GM12878 (cell line): ENCODE results near the gene MPP1. TPM values are rescaled to one million over a fixed set of nuclear protein-coding genes. Genes with fewer than 3 reads are reported as not detected.

Source experiments
- ATAC-seq: fragments of 200-7000 bp; cut with Tn5 transposase; 3 replicates; pipeline ENCODE4 v1.9.1; 2020; ENCODE audit warnings: mild to moderate bottlenecking, moderate library complexity
- BruUV-seq: library from RNA; stranded (reverse); fragments of 400-500 nt; replicated peaks from 2 replicates; lab custom pipeline; 2021; lab: Mats Ljungman, UMichigan
- CTCF ChIA-PET: fragments of 300-600 bp; sonication (Branson Sonifier 250); formaldehyde crosslinking; extraction: SDS; loops from one replicate; lab custom pipeline; 2021; ENCODE audit warnings: inconsistent platforms; lab: Yijun Ruan, JAX
- POLR2A ChIA-PET: fragments of 350-600 bp; formaldehyde crosslinking; extraction: SDS; loops from one replicate; lab custom pipeline; 2021; ENCODE audit warnings: inconsistent platforms; lab: Charles Lee
- RAD21 ChIA-PET: fragments of 300-600 bp; sonication (Branson Sonifier 250); formaldehyde crosslinking; loops from one replicate; lab custom pipeline; 2023; ENCODE audit warnings: antibody characterized with exemption; ENCODE audit not compliant: unreplicated experiment; lab: Charles Lee
- SMC1A ChIA-PET: fragments of 300-600 bp; sonication (Branson Sonifier 250); formaldehyde crosslinking; loops from one replicate; lab custom pipeline; 2023; ENCODE audit not compliant: unreplicated experiment, uncharacterized antibody; lab: Charles Lee
- DNase-seq: peaks from one replicate; pipeline ENCODE4 v3.0.0-alpha.2; 2011; ENCODE audit warnings: low read depth, low spot score
- FAIRE-seq: peaks from 3 replicates; lab custom pipeline; 2011; peaks lifted over from hg19 to GRCh38; lab: Jason Lieb, UNC
- H2AFZ ChIP-seq: 2 replicates; pipeline ENCODE4 v1.6.0; 2011; ENCODE audit warnings: low read depth, low read length, control low read depth; ENCODE audit not compliant: control insufficient read depth
- H3K27ac ChIP-seq: 2 replicates; pipeline ENCODE4 v1.5.1; 2011; ENCODE audit warnings: control low read depth; ENCODE audit not compliant: control insufficient read depth, insufficient read depth
- H3K27me3 ChIP-seq, 2 experiments: replicated peaks in 1 of 2; 2 replicates each; pipeline versions ENCODE4 v1.6.0 to v1.6.1; 2011; ENCODE audit warnings: low read length in 1 of 2; ENCODE audit not compliant: control insufficient read depth in 2 of 2, insufficient read depth in 2 of 2
- H3K36me3 ChIP-seq, 2 experiments: 2 replicates each; pipeline ENCODE4 v1.5.1; 2011; ENCODE audit warnings: low read length in 1 of 2; ENCODE audit not compliant: control insufficient read depth in 2 of 2, insufficient read depth in 2 of 2
- H3K4me1 ChIP-seq: 2 replicates; pipeline ENCODE4 v1.6.1; 2011; ENCODE audit warnings: mild to moderate bottlenecking, low read length, moderate library complexity, mixed read lengths; ENCODE audit not compliant: control insufficient read depth, insufficient read depth
- H3K4me2 ChIP-seq: 2 replicates; pipeline ENCODE4 v1.6.0; 2011; ENCODE audit warnings: control low read depth; ENCODE audit not compliant: control insufficient read depth, insufficient read depth
- H3K4me3 ChIP-seq: fragments of 200-600 bp; sonication (generic); 2 replicates; pipeline ENCODE4 v1.5.1; 2016
- H3K79me2 ChIP-seq: 2 replicates; pipeline ENCODE4 v1.6.0; 2011; ENCODE audit warnings: low read length; ENCODE audit not compliant: control insufficient read depth, insufficient read depth
- H3K9ac ChIP-seq: 2 replicates; pipeline ENCODE4 v1.8.0; 2011; ENCODE audit warnings: low read length, control low read depth, mixed read lengths; ENCODE audit not compliant: control insufficient read depth, insufficient read depth
- H3K9me3 ChIP-seq: replicated peaks from 3 replicates; pipeline ENCODE4 v1.5.1; 2011; ENCODE audit warnings: mild to moderate bottlenecking, low read length; ENCODE audit not compliant: control insufficient read depth, insufficient read depth
- H4K20me1 ChIP-seq: 2 replicates; pipeline ENCODE4 v1.6.0; 2011; ENCODE audit not compliant: control insufficient read depth, insufficient read depth
- CHD1 ChIP-seq: IDR thresholded peaks from 2 replicates; pipeline ENCODE4 v1.6.1; 2012; ENCODE audit warnings: low read depth, low read length, improper control_type of control experiment
- CHD4 ChIP-seq: fragments of 200-600 bp; sonication (generic); IDR thresholded peaks from 2 replicates; pipeline ENCODE4 v1.6.1; 2016; ENCODE audit warnings: mild to moderate bottlenecking
- DPF2 ChIP-seq: fragments of 450-650 bp; IDR thresholded peaks from 2 replicates; pipeline ENCODE4 v1.6.1; 2017; ENCODE audit warnings: mild to moderate bottlenecking
- E2F8 ChIP-seq: fragments of 450-650 bp; IDR thresholded peaks from 2 replicates; pipeline ENCODE4 v1.6.1; 2018; ENCODE audit warnings: mild to moderate bottlenecking, low read depth, moderate library complexity; ENCODE audit not compliant: partially characterized antibody
- ESRRA ChIP-seq: IDR thresholded peaks from 2 replicates; pipeline ENCODE4 v1.6.1; 2012; ENCODE audit warnings: mild to moderate bottlenecking, low read length, improper control_type of control experiment
- HCFC1 ChIP-seq: fragments of 150-350 bp; IDR thresholded peaks from 2 replicates; pipeline ENCODE4 v1.6.1; 2014; ENCODE audit warnings: low read length
- IRF5 ChIP-seq: fragments of 450-650 bp; IDR thresholded peaks from 2 replicates; pipeline ENCODE4 v1.6.1; 2017; ENCODE audit warnings: borderline replicate concordance
- JUND ChIP-seq: IDR thresholded peaks from 2 replicates; pipeline ENCODE4 v1.6.1; 2012; ENCODE audit warnings: low read depth, mild to moderate bottlenecking, low read length, improper control_type of control experiment, moderate library complexity
- POLR2A ChIP-seq: IDR thresholded peaks from 2 replicates; pipeline ENCODE4 v1.6.1; 2011; ENCODE audit warnings: low read depth, mild to moderate bottlenecking, low read length
- SIX5 ChIP-seq: IDR thresholded peaks from 2 replicates; pipeline ENCODE4 v1.6.1; 2011; ENCODE audit warnings: mild to moderate bottlenecking, low read depth, low read length, moderate library complexity; ENCODE audit not compliant: severe bottlenecking
- SPI1 ChIP-seq: IDR thresholded peaks from 2 replicates; pipeline ENCODE4 v1.6.1; 2011; ENCODE audit warnings: low read depth, mild to moderate bottlenecking, low read length, moderate library complexity, borderline replicate concordance; ENCODE audit not compliant: insufficient read depth
- WGBS: methylation state at CpG from one replicate; pipeline ENCODE4 v1.1.6; 2016; ENCODE audit warnings: low lambda C conversion rate; ENCODE audit not compliant: insufficient replicate concordance, insufficient coverage; ENCODE audit errors: missing lambda C conversion rate; 5-methylcytosine and 5-hydroxymethylcytosine counted together
- in situ Hi-C: fragments of 300-500 bp; cut with MboI; formaldehyde crosslinking; loops from 9 replicates; pipeline ENCODE4 v1.14.3; 2018; ENCODE audit warnings: mixed read lengths
- intact Hi-C: fragments of 100-400 bp; cut with micrococcal nuclease; formaldehyde crosslinking; loops from one replicate; pipeline ENCODE4 v1.14.2; 2022; ENCODE audit not compliant: unreplicated experiment
- polyA plus RNA-seq, 11 experiments: library from polyadenylated mRNA; depleted of rRNA in 4 of 11; unstranded in 6 of 11; stranded (reverse) in 5 of 11; fragments of >200 nt; fragmentation: Nextera tagmentation in 4 of 11; fragmentation: Illumina TruSeq in 1 of 11; extraction: Ambion mirVana in 4 of 11; extraction: Trizol in 1 of 11; gene quantifications; 1 replicate in 1 of 11; 2 replicates in 10 of 11; pipeline versions ENCODE4 v1.2.1 to v1.2.3, GENCODE V29; 2011 to 2016; ENCODE audit warnings: inconsistent platforms in 2 of 11, missing spikeins in 2 of 11, low read depth in 1 of 11
- total RNA-seq, 4 experiments: library from RNA; depleted of rRNA in 3 of 4; stranded (reverse); fragments of >200 nt in 3 of 4; fragmentation: Illumina TruSeq in 1 of 4; extraction: Trizol in 1 of 4; gene quantifications; 2 replicates each; pipeline versions ENCODE4 v1.2.1 to v1.2.3, GENCODE V29; 2013 to 2021
- TF ChIP-seq, protein P1 (sequence below): fragments of 450-650 bp; conservative IDR thresholded peaks from 2 replicates; pipeline ENCODE4 v1.6.1; 2017; ENCODE audit warnings: mild to moderate bottlenecking, moderate library complexity
- TF ChIP-seq, protein P2 (sequence below): fragments of 150-350 bp; IDR thresholded peaks from 2 replicates; pipeline ENCODE4 v1.6.1; 2014; ENCODE audit warnings: mild to moderate bottlenecking, low read depth, low read length
- TF ChIP-seq, protein P3 (sequence below), 3 experiments: IDR thresholded peaks in 2 of 3; conservative IDR thresholded peaks in 1 of 3; 2 replicates each; pipeline ENCODE4 v1.5.1; 2011; ENCODE audit warnings: low read depth in 3 of 3, low read length in 3 of 3, mild to moderate bottlenecking in 3 of 3, control low read depth in 2 of 3, moderate library complexity in 2 of 3, inconsistent platforms in 1 of 3, mixed read lengths in 1 of 3; ENCODE audit not compliant: control insufficient read depth in 2 of 3, insufficient read depth in 1 of 3; ENCODE audit errors: extremely low read depth in 1 of 3
- TF ChIP-seq, protein P4 (sequence below): IDR thresholded peaks from 2 replicates; pipeline ENCODE4 v1.6.1; 2011; ENCODE audit warnings: low read depth, mild to moderate bottlenecking, low read length, moderate library complexity, borderline replicate concordance; ENCODE audit errors: extremely low read depth

The MPP1 gene
- total and polyA plus RNA-seq, 10 of the 15 experiments (the other 5 are each of a cell fraction or from before 2014, with no cell fraction given), result 1.9 to 20.1 (median 14.8) TPM

- no peak for DNase-seq
- CTCF ChIA-PET, result no interaction called here
- no peak for ATAC-seq
- TF ChIP-seq, protein P1, sequence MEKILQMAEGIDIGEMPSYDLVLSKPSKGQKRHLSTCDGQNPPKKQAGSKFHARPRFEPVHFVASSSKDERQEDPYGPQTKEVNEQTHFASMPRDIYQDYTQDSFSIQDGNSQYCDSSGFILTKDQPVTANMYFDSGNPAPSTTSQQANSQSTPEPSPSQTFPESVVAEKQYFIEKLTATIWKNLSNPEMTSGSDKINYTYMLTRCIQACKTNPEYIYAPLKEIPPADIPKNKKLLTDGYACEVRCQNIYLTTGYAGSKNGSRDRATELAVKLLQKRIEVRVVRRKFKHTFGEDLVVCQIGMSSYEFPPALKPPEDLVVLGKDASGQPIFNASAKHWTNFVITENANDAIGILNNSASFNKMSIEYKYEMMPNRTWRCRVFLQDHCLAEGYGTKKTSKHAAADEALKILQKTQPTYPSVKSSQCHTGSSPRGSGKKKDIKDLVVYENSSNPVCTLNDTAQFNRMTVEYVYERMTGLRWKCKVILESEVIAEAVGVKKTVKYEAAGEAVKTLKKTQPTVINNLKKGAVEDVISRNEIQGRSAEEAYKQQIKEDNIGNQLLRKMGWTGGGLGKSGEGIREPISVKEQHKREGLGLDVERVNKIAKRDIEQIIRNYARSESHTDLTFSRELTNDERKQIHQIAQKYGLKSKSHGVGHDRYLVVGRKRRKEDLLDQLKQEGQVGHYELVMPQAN, result no peak
- TF ChIP-seq POLR2A (no peak), DPF2 (no peak), JUND (no peak), HCFC1 (no peak), SPI1 (no peak), CHD1 (no peak), IRF5 (no peak), ESRRA (no peak), SIX5 (no peak), E2F8 (no peak), CHD4 (no peak)
- TF ChIP-seq, protein P2, sequence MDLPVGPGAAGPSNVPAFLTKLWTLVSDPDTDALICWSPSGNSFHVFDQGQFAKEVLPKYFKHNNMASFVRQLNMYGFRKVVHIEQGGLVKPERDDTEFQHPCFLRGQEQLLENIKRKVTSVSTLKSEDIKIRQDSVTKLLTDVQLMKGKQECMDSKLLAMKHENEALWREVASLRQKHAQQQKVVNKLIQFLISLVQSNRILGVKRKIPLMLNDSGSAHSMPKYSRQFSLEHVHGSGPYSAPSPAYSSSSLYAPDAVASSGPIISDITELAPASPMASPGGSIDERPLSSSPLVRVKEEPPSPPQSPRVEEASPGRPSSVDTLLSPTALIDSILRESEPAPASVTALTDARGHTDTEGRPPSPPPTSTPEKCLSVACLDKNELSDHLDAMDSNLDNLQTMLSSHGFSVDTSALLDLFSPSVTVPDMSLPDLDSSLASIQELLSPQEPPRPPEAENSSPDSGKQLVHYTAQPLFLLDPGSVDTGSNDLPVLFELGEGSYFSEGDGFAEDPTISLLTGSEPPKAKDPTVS, result no peak
- TF ChIP-seq, protein P3, sequence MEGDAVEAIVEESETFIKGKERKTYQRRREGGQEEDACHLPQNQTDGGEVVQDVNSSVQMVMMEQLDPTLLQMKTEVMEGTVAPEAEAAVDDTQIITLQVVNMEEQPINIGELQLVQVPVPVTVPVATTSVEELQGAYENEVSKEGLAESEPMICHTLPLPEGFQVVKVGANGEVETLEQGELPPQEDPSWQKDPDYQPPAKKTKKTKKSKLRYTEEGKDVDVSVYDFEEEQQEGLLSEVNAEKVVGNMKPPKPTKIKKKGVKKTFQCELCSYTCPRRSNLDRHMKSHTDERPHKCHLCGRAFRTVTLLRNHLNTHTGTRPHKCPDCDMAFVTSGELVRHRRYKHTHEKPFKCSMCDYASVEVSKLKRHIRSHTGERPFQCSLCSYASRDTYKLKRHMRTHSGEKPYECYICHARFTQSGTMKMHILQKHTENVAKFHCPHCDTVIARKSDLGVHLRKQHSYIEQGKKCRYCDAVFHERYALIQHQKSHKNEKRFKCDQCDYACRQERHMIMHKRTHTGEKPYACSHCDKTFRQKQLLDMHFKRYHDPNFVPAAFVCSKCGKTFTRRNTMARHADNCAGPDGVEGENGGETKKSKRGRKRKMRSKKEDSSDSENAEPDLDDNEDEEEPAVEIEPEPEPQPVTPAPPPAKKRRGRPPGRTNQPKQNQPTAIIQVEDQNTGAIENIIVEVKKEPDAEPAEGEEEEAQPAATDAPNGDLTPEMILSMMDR (IDR thresholded peaks at IDR 0.05 in 2 of 3, conservative IDR thresholded peaks at IDR 0.05 in 1 of 3; ENCODE audit: control insufficient read depth in 2 of 3, extremely low read depth in 1 of 3, insufficient read depth in 1 of 3, low read depth in 3 of 3, low read length in 3 of 3), result no peak
- TF ChIP-seq, protein P4, sequence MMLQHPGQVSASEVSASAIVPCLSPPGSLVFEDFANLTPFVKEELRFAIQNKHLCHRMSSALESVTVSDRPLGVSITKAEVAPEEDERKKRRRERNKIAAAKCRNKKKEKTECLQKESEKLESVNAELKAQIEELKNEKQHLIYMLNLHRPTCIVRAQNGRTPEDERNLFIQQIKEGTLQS, result no peak
These were observed 13.3 kb downstream of the MPP1 start for GRCh38 chrX:154791939-154792338.

More at GRCh38 chrX:154791939-154792338, 13.3 kb downstream of the MPP1 start:
- FAIRE-seq, result no peak
- no peak overlapping the region for H3K9ac ChIP-seq
- intact Hi-C loops, result no loop called here
- no peaks in the 10 kb centered on the region for H3K27me3 ChIP-seq
- no peaks in the 10 kb centered on the region for H3K4me1 ChIP-seq
- BruUV-seq, result no TSS peak
- ChIA-PET SMC1A (no interaction called here), POLR2A (no interaction called here), RAD21 (no interaction called here)
- in situ Hi-C loops, result no loop called here
- H3K27ac ChIP-seq, result no peak overlapping the region
- no peaks in the 10 kb centered on the region for H3K79me2 ChIP-seq
- no peak overlapping the region for H3K4me3 ChIP-seq
- no peak overlapping the region for H2AFZ ChIP-seq
- no peaks in the 10 kb centered on the region for H4K20me1 ChIP-seq
- H3K36me3 ChIP-seq, result no peaks in the 10 kb centered on the region
- H3K4me2 ChIP-seq, result no peak overlapping the region
- 74% methylated on average over 8 of the region's 8 CpGs for WGBS
- no peaks in the 10 kb centered on the region for H3K9me3 ChIP-seq
